ENCODE results near the gene PTGES2.

Gene PTGES2

GRCh38 chr9:128108269-128109049 lies 19.1 kb downstream of the PTGES2 start:
- no peak for DNase-seq (ENCODE audit: extremely low spot score)
- no peak for TF ChIP-seq CTCF (IDR thresholded peaks at IDR 0.05; ENCODE audit: control extremely low read depth, extremely low read depth, low read depth, missing control alignments)
- ChIA-PET POLR2A (interaction anchor here (0.6 kb wide), 1 partner anchor 238 kb away, joined by 3 read pairs; no protein-coding TSS in a partner anchor), CTCF (interaction anchor here (1.5 to 4.0 kb wide), 3 partner anchors 9 to 17 kb away, joined by 3 to 26 read pairs (median 21); no protein-coding TSS in a partner anchor)

- ChIA-PET POLR2A (interaction anchor here (0.9 kb wide), 1 partner anchor 11 kb away, joined by 3 read pairs; no protein-coding TSS in a partner anchor), CTCF (interaction anchor here (1.5 to 4.0 kb wide), 3 partner anchors 10 to 18 kb away, joined by 3 to 26 read pairs (median 21); no protein-coding TSS in a partner anchor)
- DNase-seq (ENCODE audit: extremely low spot score): no peak
- no peak for TF ChIP-seq CTCF (IDR thresholded peaks at IDR 0.05; ENCODE audit: control extremely low read depth, extremely low read depth, low read depth, missing control alignments)
Observed at GRCh38 chr9:128107468-128108268, 19.9 kb downstream of the PTGES2 start.

- ChIA-PET POLR2A (interaction anchor here (0.9 kb wide), 1 partner anchor 11 kb away, joined by 3 read pairs; no protein-coding TSS in a partner anchor), CTCF (interaction anchor here (2.9 to 5.5 kb wide), 3 partner anchors 9 to 18 kb away, joined by 21 to 53 read pairs (median 26); no protein-coding TSS in a partner anchor)
- DNase-seq (ENCODE audit: extremely low spot score): no peak
- TF ChIP-seq CTCF (IDR thresholded peaks at IDR 0.05; ENCODE audit: control extremely low read depth, extremely low read depth, low read depth, missing control alignments): no peak
Observed at GRCh38 chr9:128106940-128107467, 20.5 kb downstream of the PTGES2 start.

GRCh38 chr9:128106181-128106939 lies 21.2 kb downstream of the PTGES2 start:
- ChIA-PET CTCF (interaction anchor here (4.0 to 5.5 kb wide), 2 partner anchors 9 to 19 kb away, joined by 26 to 53 read pairs; no protein-coding TSS in a partner anchor), POLR2A (no interaction called here)
- DNase-seq (ENCODE audit: extremely low spot score): no peak
- TF ChIP-seq CTCF (IDR thresholded peaks at IDR 0.05; ENCODE audit: control extremely low read depth, extremely low read depth, low read depth, missing control alignments): no peak

- POLR2A ChIA-PET: no interaction called here
- no peak for DNase-seq (ENCODE audit: extremely low spot score)
- no peak for TF ChIP-seq CTCF (IDR thresholded peaks at IDR 0.05; ENCODE audit: control extremely low read depth, extremely low read depth, low read depth, missing control alignments)
- CTCF ChIA-PET: interaction anchor here (4.0 to 5.5 kb wide), 2 partner anchors 10 to 20 kb away, joined by 26 to 53 read pairs; no protein-coding TSS in a partner anchor
Observed at GRCh38 chr9:128105538-128106175, 21.9 kb downstream of the PTGES2 start.
